Esophagus squamous epithelium (tissue), 5 donors: ENCODE results near the gene ZRANB1. TPM values are rescaled to one million over a fixed set of nuclear protein-coding genes. Genes with fewer than 3 reads are reported as not detected.

Experiments
- DNase-seq: peaks from one replicate; lab custom pipeline; 2025; lab: John Stamatoyannopoulos, UW
- H3K27ac ChIP-seq, 4 donors: fragments of 200-600 bp; sonication (generic); one replicate each; pipeline ENCODE4 v1.5.1; 2016 to 2019; ENCODE audit warnings: mild to moderate bottlenecking in 1 of 4
- H3K27me3 ChIP-seq, 4 donors: fragments of 200-600 bp; sonication (generic); 1 replicate in 3 of 4; 2 replicates in 1 of 4; pipeline versions ENCODE4 v1.5.1 to v1.6.0; 2017 to 2021; ENCODE audit warnings: antibody characterized with exemption in 1 of 4
- H3K36me3 ChIP-seq, 3 donors: fragments of 200-600 bp; sonication (generic); one replicate each; pipeline ENCODE4 v1.5.1; 2016 to 2019
- H3K4me1 ChIP-seq, 3 donors: fragments of 200-600 bp; sonication (generic); one replicate each; pipeline ENCODE4 v1.5.1; 2017 to 2019
- H3K4me3 ChIP-seq, 4 donors: fragments of 200-600 bp; sonication (generic); 1 replicate in 3 of 4; 2 replicates in 1 of 4; pipeline ENCODE4 v1.5.1; 2016 to 2019; ENCODE audit warnings: mild to moderate bottlenecking in 2 of 4, moderate library complexity in 1 of 4
- H3K9me3 ChIP-seq, 3 donors: fragments of 200-600 bp; sonication (generic); one replicate each; pipeline ENCODE4 v1.5.1; 2016 to 2019
- POLR2A ChIP-seq, 4 donors: fragments of 450-650 bp; IDR thresholded peaks; one replicate each; pipeline ENCODE4 v1.6.1; 2017; ENCODE audit warnings: antibody characterized with exemption in 4 of 4, mild to moderate bottlenecking in 4 of 4, moderate library complexity in 3 of 4
- WGBS, 2 donors: methylation state at CpG; one replicate each; pipeline ENCODE4 v1.1.5; 2018; 5-methylcytosine and 5-hydroxymethylcytosine counted together
- intact Hi-C: fragments of 100-400 bp; cut with DNase I; formaldehyde crosslinking; loops from one replicate; pipeline ENCODE4 v1.15.0; 2022
- total RNA-seq, 4 donors: library from RNA; depleted of rRNA; stranded (reverse); fragments of >200 nt; gene quantifications; one replicate each; pipeline ENCODE4 v1.1.0, GENCODE V29; 2016
- TF ChIP-seq, protein P1 (sequence below), 6 experiments: fragments of 450-650 bp in 4 of 6; fragments of 200-600 bp in 2 of 6; sonication (generic) in 2 of 6; IDR thresholded peaks; one replicate each; pipeline ENCODE4 v1.5.1; 2016 to 2019; ENCODE audit warnings: antibody characterized with exemption in 6 of 6, mild to moderate bottlenecking in 4 of 6, moderate library complexity in 4 of 6
- donor health status: DM: yes; HTN: yes; CAD: no.

Gene ZRANB1
- total RNA-seq, 4 donors from 2014 or later: 11.7 to 25.2 (median 17.4) TPM

DNA sequence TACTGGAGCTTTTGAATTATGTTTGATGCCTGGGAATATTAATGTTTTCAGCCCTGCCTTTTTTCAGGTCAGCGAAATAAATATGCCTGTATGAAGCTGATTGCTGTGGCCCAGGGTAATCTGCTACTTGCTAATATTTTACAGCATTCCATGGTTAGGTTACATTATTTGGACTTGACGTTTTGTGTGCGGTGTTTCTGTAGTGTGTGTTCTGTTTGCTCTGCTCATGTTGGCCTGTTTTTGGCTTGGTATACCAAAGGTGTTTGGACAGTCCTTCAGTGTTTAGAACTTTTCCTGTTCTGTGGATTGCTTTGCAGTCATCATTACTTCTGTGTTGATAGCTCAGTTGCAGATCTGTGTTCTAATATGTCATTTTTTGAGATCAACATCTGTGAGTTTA, 11.5 kb downstream of the ZRANB1 start:
- DNase-seq: no peak
- Histone ChIP-seq H3K4me1 (peaks cover 0 to 30% (median 3%) of the 10 kb centered on the region in 3 donors), H3K27ac (no peak overlapping the region), H3K36me3 (peaks cover 0 to 24% (median 0%) of the 10 kb centered on the region in 3 donors), H3K4me3 (no peak overlapping the region), H3K9me3 (no peaks in the 10 kb centered on the region), H3K27me3 (no peaks in the 10 kb centered on the region)
- WGBS, 2 donors: 94 to 95% methylated on average over 3 of the region's 3 CpGs
- TF ChIP-seq POLR2A (IDR thresholded peaks at IDR 0.05): no peak
- TF ChIP-seq, protein P1, sequence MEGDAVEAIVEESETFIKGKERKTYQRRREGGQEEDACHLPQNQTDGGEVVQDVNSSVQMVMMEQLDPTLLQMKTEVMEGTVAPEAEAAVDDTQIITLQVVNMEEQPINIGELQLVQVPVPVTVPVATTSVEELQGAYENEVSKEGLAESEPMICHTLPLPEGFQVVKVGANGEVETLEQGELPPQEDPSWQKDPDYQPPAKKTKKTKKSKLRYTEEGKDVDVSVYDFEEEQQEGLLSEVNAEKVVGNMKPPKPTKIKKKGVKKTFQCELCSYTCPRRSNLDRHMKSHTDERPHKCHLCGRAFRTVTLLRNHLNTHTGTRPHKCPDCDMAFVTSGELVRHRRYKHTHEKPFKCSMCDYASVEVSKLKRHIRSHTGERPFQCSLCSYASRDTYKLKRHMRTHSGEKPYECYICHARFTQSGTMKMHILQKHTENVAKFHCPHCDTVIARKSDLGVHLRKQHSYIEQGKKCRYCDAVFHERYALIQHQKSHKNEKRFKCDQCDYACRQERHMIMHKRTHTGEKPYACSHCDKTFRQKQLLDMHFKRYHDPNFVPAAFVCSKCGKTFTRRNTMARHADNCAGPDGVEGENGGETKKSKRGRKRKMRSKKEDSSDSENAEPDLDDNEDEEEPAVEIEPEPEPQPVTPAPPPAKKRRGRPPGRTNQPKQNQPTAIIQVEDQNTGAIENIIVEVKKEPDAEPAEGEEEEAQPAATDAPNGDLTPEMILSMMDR (IDR thresholded peaks at IDR 0.05): no peak
- intact Hi-C loops: no loop called here

DNA sequence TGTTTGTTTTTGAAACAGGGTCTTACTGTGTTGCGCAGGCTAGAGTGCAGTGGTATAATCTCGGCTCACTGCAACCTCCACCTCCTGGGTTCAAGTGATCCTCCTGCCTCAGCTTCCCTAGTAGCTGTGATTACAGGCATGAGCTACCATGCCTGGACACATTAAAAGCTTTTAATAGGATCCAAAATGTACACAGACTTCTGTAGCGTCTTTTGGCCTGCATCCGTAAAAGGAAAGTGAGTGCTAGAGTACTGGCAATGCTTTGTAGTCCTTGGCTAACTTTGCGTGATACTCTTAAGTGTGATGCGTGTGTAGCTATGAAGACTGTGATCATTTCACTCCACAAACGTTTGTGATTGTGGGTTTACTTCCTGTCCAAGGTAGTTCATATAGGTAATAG, 13.3 kb downstream of the ZRANB1 start:
- intact Hi-C loops: no loop called here
- Histone ChIP-seq H3K9me3 (no peaks in the 10 kb centered on the region), H3K27me3 (no peaks in the 10 kb centered on the region), H3K4me1 (peaks cover 0 to 30% (median 3%) of the 10 kb centered on the region in 3 donors), H3K4me3 (no peak overlapping the region), H3K36me3 (peaks cover 0 to 14% (median 0%) of the 10 kb centered on the region in 3 donors), H3K27ac (no peak overlapping the region)
- TF ChIP-seq POLR2A (IDR thresholded peaks at IDR 0.05): no peak
- TF ChIP-seq, protein P1 (IDR thresholded peaks at IDR 0.05): no peak
- WGBS, 2 donors: 66 to 69% methylated on average over 7 of the region's 7 CpGs
- DNase-seq: no peak

DNA sequence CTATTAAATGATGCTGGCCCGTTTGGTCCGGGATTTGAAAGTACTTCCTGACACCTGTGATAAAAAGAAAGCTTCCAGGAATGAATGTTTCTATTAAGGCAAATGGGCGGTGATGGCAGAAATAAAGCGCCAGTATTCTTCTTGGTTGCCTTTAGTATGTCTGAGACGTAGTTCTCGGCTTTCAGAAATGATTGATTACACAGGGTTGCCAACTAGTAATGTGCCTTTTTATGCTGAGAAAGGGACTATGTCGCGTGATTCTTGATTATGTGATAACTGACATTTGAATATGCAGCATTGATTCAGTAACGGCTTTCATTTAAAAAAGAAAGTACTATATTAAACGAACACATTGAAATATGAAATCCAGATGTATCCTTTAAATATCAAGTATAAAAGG, 13.9 kb downstream of the ZRANB1 start:
- H3K9me3 ChIP-seq: no peaks in the 10 kb centered on the region
- WGBS, 2 donors: 63 to 67% methylated on average over 10 of the region's 10 CpGs
- peaks cover 0 to 14% (median 0%) of the 10 kb centered on the region in 3 donors for H3K36me3 ChIP-seq
- no peak overlapping the region for H3K27ac ChIP-seq
- no peak overlapping the region for H3K4me3 ChIP-seq
- no peak for DNase-seq
- TF ChIP-seq POLR2A (IDR thresholded peaks at IDR 0.05): no peak
- TF ChIP-seq, protein P1 (IDR thresholded peaks at IDR 0.05): no peak
- intact Hi-C loops: no loop called here
- H3K4me1 ChIP-seq: peaks cover 0 to 37% (median 3%) of the 10 kb centered on the region in 3 donors
- no peaks in the 10 kb centered on the region for H3K27me3 ChIP-seq

DNA sequence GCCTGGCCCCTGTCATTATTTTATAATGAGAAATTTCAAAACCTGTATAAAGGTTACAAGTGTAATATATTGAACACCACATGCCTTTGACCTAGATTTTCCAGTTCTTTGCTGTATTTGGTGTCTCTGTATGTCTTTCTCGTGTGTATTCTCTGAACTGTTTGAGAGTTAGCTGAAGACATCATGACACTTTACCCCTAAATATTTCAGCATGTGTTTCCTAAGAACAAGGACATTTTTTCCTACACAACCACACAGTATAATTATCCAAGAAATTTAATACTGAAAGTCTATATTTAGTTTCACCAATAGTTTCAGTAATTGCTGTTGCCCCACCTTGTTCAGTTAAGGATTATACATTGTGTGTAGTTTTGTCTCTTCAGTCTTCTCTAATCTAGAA, 14.8 kb downstream of the ZRANB1 start:
- Histone ChIP-seq H3K27ac (no peak overlapping the region), H3K4me1 (peaks cover 0 to 40% (median 3%) of the 10 kb centered on the region in 3 donors), H3K27me3 (no peaks in the 10 kb centered on the region), H3K36me3 (peaks cover 0 to 14% (median 0%) of the 10 kb centered on the region in 3 donors), H3K9me3 (no peaks in the 10 kb centered on the region), H3K4me3 (no peak overlapping the region)
- DNase-seq: no peak
- intact Hi-C loops: no loop called here
- TF ChIP-seq POLR2A (IDR thresholded peaks at IDR 0.05): no peak
- TF ChIP-seq, protein P1 (IDR thresholded peaks at IDR 0.05): no peak
- 71 to 74% methylated on average over 1 of the region's 1 CpG for WGBS, 2 donors

DNA sequence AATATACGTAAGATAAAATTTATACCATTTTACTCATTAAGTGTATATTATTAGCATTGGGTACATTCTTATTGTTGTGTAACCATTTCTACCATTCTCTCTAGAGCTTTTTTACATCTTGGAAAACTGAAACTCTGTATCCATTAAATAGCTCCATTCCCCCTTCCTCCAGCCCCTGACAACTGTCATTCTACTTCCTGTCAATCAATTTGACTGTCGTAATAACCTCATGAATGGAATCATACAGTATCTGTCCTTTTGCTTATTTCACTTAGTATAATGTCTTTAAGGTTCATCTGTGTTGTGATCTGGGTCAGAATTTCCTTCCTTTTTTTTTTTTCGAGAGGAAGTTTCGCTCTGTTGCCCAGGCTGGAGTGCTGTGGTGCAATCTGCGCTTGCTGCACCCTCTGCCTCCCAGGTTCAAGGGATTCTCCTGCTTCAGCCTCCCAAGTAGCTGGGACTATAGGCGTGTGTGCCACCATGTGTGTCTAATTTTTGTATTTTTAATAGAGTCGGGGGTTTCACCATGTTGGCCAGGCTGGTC, 15.6 kb downstream of the ZRANB1 start:
- Histone ChIP-seq H3K9me3 (no peaks in the 10 kb centered on the region), H3K27ac (no peak overlapping the region), H3K4me3 (no peak overlapping the region), H3K36me3 (peaks cover 0 to 14% (median 0%) of the 10 kb centered on the region in 3 donors), H3K4me1 (peaks cover 0 to 43% (median 3%) of the 10 kb centered on the region in 3 donors), H3K27me3 (no peaks in the 10 kb centered on the region)
- no peak for DNase-seq
- intact Hi-C loops: no loop called here
- TF ChIP-seq, protein P1 (IDR thresholded peaks at IDR 0.05): no peak
- no peak for TF ChIP-seq POLR2A (IDR thresholded peaks at IDR 0.05)
- 77 to 80% methylated on average over 7 of the region's 7 CpGs for WGBS, 2 donors
